ENCODE data around the gene RAB38. TPM values are rescaled to one million over a fixed set of nuclear protein-coding genes. Genes with fewer than 3 reads are reported as not detected.

RAB38 gene
- total and polyA plus RNA-seq, 10 of the 15 experiments (the other 5 are each of a cell fraction or from before 2014, with no cell fraction given), result 8.4 to 30.5 (median 11.7) TPM

DNA sequence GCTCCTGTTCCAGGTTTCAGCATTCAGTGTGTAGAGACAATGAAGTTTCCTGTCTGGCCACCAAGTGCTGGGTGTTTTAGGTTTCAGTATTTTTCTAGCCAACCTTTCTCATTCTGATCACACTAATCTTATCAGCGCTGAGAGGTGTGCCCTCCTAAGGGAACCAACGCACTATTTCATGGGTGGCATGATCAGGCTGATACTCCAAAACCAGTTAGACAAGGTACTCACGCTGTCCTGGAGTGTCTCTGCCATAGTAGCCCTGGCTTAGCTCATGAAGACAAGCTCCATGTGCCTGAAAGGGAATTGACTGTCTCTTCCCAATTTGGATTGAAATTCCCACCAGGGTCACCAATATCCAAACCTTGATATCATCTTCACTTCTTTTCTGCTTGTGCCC lies 8.0 kb upstream of the RAB38 start:
- ChIA-PET CTCF (no interaction called here), POLR2A (no interaction called here), RAD21 (ENCODE audit: unreplicated experiment) (no interaction called here), SMC1A (ENCODE audit: uncharacterized antibody, unreplicated experiment) (no interaction called here)
- DNase-seq (ENCODE audit: low read depth, low spot score) (no peak), FAIRE-seq (no peak), ATAC-seq (no peak)
- Histone ChIP-seq H3K36me3 (ENCODE audit: control insufficient read depth in 2 of 2, insufficient read depth in 2 of 2, low read length in 1 of 2) (no peaks in the 10 kb centered on the region), H3K9me3 (replicated peaks; ENCODE audit: control insufficient read depth, insufficient read depth, low read length) (no peaks in the 10 kb centered on the region; the same call in 1 of the 3 replicates), H2AFZ (ENCODE audit: control insufficient read depth, low read depth, low read length) (no peak overlapping the region), H4K20me1 (ENCODE audit: control insufficient read depth, insufficient read depth) (no peaks in the 10 kb centered on the region), H3K4me3 (no peak overlapping the region), H3K4me1 (ENCODE audit: control insufficient read depth, insufficient read depth, low read length) (peaks cover 21% of the 10 kb centered on the region), H3K27ac (ENCODE audit: control insufficient read depth, insufficient read depth) (no peak overlapping the region), H3K4me2 (ENCODE audit: control insufficient read depth, insufficient read depth) (no peak overlapping the region), H3K27me3 (replicated peaks in 1 of 2; ENCODE audit: control insufficient read depth in 2 of 2, insufficient read depth in 2 of 2, low read length in 1 of 2) (no peaks in the 10 kb centered on the region), H3K79me2 (ENCODE audit: control insufficient read depth, insufficient read depth, low read length) (no peaks in the 10 kb centered on the region), H3K9ac (ENCODE audit: control insufficient read depth, insufficient read depth, low read length) (no peak overlapping the region)
- intact Hi-C loops (cut with micrococcal nuclease; ENCODE audit: unreplicated experiment), result no loop called here
- 51% methylated on average over 3 of the region's 3 CpGs for WGBS (ENCODE audit: insufficient coverage, insufficient replicate concordance, low lambda C conversion rate, missing lambda C conversion rate)
- in situ Hi-C loops (cut with MboI), result no loop called here
- no TSS peak for BruUV-seq (replicated peaks)
- TF ChIP-seq NFYB (IDR thresholded peaks at IDR 0.05; ENCODE audit: insufficient read depth, low read depth, low read length), result no peak
- no peak for TF ChIP-seq ZSCAN29 (IDR thresholded peaks at IDR 0.05)
- no peak for TF ChIP-seq FOXM1 (IDR thresholded peaks at IDR 0.05; ENCODE audit: low read depth, low read length)
- no peak for TF ChIP-seq TCF3 (IDR thresholded peaks at IDR 0.05; ENCODE audit: borderline replicate concordance, insufficient read depth, low read depth, low read length)
- no peak for TF ChIP-seq GATAD2B (conservative IDR thresholded peaks at IDR 0.05; ENCODE audit: low read depth)
- TF ChIP-seq TBL1XR1 (IDR thresholded peaks at IDR 0.05; ENCODE audit: low read depth, low read length), result no peak
- no peak for TF ChIP-seq FOXK2 (IDR thresholded peaks at IDR 0.05)
- TF ChIP-seq BMI1 (IDR thresholded peaks at IDR 0.05; ENCODE audit: borderline replicate concordance), result no peak
- TF ChIP-seq, protein P1, sequence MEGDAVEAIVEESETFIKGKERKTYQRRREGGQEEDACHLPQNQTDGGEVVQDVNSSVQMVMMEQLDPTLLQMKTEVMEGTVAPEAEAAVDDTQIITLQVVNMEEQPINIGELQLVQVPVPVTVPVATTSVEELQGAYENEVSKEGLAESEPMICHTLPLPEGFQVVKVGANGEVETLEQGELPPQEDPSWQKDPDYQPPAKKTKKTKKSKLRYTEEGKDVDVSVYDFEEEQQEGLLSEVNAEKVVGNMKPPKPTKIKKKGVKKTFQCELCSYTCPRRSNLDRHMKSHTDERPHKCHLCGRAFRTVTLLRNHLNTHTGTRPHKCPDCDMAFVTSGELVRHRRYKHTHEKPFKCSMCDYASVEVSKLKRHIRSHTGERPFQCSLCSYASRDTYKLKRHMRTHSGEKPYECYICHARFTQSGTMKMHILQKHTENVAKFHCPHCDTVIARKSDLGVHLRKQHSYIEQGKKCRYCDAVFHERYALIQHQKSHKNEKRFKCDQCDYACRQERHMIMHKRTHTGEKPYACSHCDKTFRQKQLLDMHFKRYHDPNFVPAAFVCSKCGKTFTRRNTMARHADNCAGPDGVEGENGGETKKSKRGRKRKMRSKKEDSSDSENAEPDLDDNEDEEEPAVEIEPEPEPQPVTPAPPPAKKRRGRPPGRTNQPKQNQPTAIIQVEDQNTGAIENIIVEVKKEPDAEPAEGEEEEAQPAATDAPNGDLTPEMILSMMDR (IDR thresholded peaks at IDR 0.05 in 2 of 3, conservative IDR thresholded peaks at IDR 0.05 in 1 of 3; ENCODE audit: control insufficient read depth in 2 of 3, extremely low read depth in 1 of 3, insufficient read depth in 1 of 3, low read depth in 3 of 3, low read length in 3 of 3), result no peak
- no peak for TF ChIP-seq SMAD1 (IDR thresholded peaks at IDR 0.05; ENCODE audit: low read depth, partially characterized antibody)
- no peak for TF ChIP-seq NR2C1 (IDR thresholded peaks at IDR 0.05)
- no peak for TF ChIP-seq IRF4 (IDR thresholded peaks at IDR 0.05; ENCODE audit: low read depth, low read length)
- no peak for TF ChIP-seq MEF2A (IDR thresholded peaks at IDR 0.05; ENCODE audit: insufficient read depth, low read depth, low read length)
- TF ChIP-seq HDGF (IDR thresholded peaks at IDR 0.05), result no peak
- TF ChIP-seq, protein P2, sequence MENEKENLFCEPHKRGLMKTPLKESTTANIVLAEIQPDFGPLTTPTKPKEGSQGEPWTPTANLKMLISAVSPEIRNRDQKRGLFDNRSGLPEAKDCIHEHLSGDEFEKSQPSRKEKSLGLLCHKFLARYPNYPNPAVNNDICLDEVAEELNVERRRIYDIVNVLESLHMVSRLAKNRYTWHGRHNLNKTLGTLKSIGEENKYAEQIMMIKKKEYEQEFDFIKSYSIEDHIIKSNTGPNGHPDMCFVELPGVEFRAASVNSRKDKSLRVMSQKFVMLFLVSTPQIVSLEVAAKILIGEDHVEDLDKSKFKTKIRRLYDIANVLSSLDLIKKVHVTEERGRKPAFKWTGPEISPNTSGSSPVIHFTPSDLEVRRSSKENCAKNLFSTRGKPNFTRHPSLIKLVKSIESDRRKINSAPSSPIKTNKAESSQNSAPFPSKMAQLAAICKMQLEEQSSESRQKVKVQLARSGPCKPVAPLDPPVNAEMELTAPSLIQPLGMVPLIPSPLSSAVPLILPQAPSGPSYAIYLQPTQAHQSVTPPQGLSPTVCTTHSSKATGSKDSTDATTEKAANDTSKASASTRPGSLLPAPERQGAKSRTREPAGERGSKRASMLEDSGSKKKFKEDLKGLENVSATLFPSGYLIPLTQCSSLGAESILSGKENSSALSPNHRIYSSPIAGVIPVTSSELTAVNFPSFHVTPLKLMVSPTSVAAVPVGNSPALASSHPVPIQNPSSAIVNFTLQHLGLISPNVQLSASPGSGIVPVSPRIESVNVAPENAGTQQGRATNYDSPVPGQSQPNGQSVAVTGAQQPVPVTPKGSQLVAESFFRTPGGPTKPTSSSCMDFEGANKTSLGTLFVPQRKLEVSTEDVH (IDR thresholded peaks at IDR 0.05; ENCODE audit: low read depth, partially characterized antibody), result no peak
- no peak for TF ChIP-seq EP300 (IDR thresholded peaks at IDR 0.05; ENCODE audit: borderline replicate concordance in 1 of 2, control insufficient read depth in 1 of 2, low read depth in 2 of 2, low read length in 2 of 2)
- TF ChIP-seq GABPA (IDR thresholded peaks at IDR 0.05; ENCODE audit: low read depth), result no peak
- TF ChIP-seq, protein P3, sequence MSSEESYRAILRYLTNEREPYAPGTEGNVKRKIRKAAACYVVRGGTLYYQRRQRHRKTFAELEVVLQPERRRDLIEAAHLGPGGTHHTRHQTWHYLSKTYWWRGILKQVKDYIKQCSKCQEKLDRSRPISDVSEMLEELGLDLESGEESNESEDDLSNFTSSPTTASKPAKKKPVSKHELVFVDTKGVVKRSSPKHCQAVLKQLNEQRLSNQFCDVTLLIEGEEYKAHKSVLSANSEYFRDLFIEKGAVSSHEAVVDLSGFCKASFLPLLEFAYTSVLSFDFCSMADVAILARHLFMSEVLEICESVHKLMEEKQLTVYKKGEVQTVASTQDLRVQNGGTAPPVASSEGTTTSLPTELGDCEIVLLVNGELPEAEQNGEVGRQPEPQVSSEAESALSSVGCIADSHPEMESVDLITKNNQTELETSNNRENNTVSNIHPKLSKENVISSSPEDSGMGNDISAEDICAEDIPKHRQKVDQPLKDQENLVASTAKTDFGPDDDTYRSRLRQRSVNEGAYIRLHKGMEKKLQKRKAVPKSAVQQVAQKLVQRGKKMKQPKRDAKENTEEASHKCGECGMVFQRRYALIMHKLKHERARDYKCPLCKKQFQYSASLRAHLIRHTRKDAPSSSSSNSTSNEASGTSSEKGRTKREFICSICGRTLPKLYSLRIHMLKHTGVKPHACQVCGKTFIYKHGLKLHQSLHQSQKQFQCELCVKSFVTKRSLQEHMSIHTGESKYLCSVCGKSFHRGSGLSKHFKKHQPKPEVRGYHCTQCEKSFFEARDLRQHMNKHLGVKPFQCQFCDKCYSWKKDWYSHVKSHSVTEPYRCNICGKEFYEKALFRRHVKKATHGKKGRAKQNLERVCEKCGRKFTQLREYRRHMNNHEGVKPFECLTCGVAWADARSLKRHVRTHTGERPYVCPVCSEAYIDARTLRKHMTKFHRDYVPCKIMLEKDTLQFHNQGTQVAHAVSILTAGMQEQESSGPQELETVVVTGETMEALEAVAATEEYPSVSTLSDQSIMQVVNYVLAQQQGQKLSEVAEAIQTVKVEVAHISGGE (CRISPR knock-in tag; IDR thresholded peaks at IDR 0.05), result no peak
